Eye (tissue), 1 donor: Measurements from ENCODE around the gene TKFC.
A peak's percentile ranks its signal among the peaks of the same experiment; 100 is the strongest.

Experiments used
- DNase-seq: peaks from one replicate; pipeline ENCODE4 v3.0.0-alpha.2; 2015

TKFC gene

GRCh38 chr11:61345954-61346843, 13.2 kb downstream of the TKFC start:
- no peak for DNase-seq

DNA sequence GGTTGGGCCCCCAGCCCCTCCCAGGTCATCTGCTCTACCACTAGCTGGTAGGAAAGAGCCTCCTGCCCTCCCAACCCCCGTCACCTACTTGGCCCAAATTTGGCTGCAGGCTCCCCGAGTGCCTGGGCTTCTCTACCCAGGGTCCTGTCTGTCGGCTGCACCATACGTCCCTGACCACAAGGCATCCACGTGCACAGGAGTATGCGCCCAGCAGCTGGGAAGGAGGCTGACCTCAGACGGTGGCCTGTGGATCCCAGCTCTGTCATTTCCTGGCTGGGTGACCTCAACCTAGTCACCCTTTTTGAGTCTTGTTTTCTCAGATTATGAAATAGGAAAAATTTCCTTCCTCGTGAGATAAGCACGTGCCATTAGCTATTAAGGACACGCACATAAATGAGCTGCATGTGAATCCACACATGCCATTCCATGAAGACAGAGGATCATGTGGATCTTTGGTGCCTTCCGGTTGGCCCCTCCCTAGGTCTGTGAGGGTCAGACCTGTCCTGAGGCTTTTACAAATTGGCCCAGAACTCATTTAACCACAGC, 15.0 kb downstream of the TKFC start:
- DNase-seq: no peak

DNA sequence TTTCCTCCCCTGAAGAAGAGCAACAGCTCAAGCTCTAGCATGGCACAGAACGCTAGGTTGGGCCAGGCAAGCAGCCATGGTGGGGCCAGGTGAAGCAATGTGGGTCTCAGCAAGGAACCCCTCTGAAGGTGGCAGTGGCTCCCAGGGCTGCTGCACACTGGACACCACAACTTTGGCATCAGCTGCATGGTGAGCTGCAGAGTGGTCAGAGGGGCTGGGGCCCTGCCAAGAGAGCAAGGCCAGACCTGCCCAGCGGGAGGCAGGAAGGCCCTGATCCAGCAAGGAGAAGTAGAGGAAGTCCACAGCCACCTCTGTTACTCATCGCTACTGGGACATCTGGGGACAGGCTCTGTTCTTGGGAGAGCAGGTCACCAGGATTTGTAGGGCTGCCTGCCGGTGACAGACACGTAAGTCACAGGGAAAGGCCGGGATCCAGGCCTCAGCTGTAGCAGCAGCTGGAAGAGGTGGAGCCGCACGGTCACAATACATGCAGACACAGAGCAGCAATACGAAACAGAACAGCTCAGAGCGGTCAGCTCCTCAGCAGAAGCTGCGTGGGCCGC, 16.2 kb downstream of the TKFC start:
- DNase-seq: no peak

DNA sequence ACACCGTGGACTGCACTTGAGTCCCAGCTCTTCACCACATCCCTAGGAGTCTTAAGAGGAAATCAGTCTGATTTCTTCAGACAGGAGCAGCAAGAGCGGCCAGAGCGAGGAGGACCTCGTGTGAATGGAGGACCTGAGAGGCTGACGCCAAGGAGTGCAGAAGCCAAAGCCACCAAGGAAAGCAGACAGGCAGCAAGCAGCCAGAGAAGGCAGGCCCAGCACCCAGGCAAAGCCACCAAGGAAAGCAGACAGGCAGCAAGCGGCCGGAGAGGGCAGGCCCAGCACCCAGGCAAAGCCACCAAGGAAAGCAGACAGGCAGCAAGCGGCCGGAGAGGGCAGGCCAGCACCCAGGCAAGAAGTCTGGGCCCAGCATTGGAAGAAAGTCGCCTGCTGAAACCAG, 16.9 kb downstream of the TKFC start:
- no peak for DNase-seq

- no peak for DNase-seq
Measured at GRCh38 chr11:61350336-61350735, 17.3 kb downstream of the TKFC start.

- DNase-seq: no peak
Measured at GRCh38 chr11:61350803-61351202, 17.8 kb downstream of the TKFC start.

DNA sequence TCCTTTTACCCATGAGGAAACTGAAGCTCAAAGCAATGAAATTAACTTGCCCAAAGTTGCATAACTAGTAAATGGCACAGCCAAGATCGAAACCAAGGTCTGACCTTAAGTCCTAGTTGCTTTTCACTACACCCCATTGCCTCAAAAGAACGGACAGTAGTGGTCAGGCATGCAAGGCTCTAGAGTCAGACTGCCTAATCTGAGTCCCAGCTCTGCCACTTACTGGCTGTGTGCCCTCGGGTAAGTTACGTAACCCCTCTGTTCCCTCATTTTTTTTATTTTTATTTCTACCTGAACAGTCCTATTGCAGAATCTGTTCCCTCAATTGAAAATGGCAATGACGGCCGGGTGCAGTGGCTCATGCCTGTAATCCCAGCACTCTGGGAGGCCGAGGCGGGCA, 19.0 kb downstream of the TKFC start:
- DNase-seq: no peak

DNA sequence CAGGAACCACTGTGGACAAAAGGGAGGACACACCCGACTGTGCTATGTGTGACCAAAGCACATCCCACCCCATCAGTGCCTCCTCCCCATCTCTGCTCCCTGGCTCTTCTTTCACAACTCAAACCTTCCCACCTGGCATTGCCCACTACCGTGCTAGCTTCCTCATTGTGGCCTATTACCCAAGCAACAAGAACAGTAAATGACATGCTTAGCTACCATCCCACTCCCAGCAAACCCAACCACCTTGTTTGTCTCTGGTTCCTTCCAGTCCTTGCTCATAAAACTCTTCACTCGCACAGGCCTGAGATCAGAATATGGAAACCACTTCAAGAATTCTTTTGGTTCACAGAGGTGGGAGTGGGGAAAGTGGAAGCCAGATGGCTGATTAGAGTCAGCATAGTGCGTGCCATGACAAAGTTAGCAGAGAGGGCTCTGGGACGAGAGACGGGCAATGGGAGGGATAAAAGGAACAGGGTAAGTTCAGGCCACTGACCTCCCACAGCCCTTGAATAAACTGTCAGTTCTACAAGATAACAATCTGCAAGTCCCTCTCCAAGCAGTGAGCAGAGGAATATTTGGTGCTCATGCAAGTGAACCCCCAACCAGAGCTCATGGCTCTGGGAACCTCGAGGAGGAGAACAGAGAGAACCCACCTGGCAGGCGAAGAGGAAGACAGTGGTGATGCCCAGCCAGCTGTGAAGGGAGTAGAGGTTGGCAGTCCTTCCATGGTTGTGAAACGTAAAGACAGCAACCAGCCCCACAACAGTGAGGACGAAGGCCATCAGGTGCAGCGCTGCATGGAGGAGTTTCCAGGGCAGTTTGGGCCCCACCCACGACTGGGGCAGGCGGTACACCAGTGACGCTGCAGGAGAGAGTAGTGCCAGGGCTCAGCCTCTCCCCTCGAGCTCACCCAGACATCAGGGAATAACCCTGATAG, 20.4 kb downstream of the TKFC start:
- DNase-seq: no peak

DNA sequence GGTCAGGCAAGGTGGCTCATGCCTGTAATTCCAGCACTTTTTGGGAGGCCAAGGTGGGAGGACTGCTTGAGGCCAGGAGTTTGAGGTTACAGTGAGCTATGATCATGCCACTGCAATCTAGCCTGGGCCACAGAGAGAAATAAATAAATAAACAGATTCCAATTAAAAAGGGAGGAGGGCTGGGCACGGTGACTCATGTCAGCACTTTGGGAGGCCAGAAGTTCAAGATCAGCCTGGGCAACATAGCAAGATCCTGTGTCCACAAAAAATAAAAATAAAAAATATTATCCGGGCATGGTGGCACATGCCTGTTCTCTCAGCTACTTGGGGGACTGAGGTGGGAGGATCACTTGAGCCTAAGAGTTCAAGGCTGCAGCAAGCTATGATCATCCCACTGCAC, 21.2 kb downstream of the TKFC start:
- no peak for DNase-seq

GRCh38 chr11:61356706-61357105, 23.7 kb downstream of the TKFC start:
- no peak for DNase-seq

GRCh38 chr11:61357233-61357893, 24.3 kb downstream of the TKFC start:
- no peak for DNase-seq

DNA sequence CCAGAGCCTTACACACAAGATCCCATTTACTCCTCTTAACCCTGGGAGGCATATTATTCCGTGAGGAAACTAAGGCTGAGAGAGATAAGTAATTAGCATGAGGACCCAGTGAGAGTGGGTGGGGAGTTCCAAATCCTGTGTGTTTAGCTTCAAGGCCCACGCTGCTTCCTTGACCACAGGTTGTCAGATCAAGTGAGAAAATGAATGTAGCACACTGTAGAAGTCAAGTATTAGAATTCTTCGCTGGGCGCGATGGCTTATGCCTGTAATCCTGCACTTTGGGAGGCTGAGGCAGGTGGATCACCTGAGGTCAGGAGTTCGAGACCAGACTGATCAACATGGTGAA, 24.8 kb downstream of the TKFC start:
- no peak for DNase-seq

- DNase-seq: no peak
Measured at GRCh38 chr11:61358566-61358965, 25.5 kb downstream of the TKFC start.

DNA sequence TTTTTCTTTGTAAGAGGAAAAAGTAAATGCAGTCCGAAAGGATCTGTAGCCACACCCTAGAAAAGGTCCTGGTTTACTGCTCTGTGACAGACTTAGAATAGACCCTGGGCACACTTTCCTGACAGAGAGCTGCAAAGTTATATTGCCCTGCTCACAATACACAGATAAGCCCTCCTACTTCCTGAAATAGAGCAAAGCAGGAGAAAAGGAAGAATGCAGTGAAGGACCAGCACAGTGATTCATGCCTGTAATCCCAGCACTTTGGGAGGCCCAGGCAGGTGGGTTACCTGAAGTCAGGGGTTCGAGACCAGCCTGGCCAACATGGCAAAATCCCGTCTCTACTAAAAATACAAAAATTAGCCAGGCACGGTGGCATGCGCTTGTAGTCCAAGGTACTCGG, 26.5 kb downstream of the TKFC start:
- DNase-seq: no peak

DNA sequence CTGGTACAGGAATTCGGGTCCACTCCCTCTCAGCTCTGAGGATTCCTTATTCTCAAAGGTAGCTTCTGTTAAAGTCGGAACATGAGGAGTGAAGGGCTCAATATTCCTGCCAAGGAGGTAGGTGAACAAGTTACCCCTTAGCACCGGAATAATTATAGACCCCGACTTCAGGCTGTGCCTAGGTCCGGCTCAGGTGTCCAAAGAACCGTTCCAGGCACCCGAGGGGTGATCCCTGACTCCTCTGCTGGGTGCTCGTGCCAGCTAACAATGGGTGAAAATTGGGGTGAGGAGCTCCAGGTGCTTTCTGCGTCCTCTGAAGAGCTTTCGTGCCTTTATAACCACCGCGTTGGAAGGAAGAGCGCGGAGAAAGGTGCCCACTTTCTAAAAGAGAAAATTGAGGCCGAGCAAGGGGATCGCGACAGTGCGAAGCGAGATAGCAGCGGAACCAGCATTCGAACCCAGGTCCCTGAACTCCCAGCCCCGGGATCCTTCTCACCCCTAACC, 28.3 kb downstream of the TKFC start:
- no peak for DNase-seq

DNA sequence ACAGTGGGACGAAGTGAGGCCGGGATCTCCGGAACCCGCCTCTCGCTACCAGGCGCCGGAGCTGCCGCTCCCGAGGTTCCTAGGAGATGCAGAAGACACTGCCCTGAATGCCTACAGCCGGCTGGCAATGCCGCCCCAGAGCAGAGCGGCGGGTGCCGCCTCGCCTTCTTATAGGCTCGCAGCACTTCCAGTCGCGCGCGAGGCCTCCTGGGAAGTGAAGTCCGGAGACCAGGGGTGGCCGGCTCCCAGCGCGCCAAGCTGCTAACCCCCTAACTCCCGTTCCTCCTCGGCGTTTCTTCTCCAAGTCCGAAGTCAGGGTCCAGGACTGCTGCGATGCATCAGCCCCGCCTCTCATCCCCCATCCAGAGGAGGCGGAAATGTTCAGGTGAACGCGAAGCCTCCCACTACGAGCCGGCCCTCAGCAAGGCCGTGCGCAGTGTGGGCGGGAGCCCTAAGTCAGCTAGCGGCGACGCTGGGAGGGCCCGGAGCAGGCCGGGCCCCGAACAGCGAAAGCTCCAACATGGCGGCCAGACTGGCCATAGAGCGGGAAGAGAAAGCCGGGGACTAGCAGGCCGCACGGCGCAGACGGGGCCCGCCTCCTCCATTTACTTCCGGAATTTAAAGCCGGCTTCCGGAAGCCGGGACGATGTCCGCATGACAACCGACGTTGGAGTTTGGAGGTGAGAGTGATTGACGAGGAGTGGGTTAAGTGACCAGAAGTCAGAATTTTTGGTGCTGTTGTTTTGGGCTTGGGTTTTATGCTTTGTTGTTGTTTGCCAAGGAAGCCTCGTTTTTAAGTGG, 28.9 kb downstream of the TKFC start, which contains the start of the genes CYB561A3 and TMEM138:
Gene CYB561A3, minus strand, starts transcription at position 142 of the 801 bp plus-strand sequence. CDS start 5,169 bp downstream, outside the sequence.
Gene TMEM138, plus strand, starts transcription at position 634 of the 801 bp plus-strand sequence. CDS start 2,017 bp downstream, outside the sequence.
- peak; percentile 97 for DNase-seq

GRCh38 chr11:61362542-61362875, 29.5 kb downstream of the TKFC start:
- DNase-seq: no peak

- no peak for DNase-seq
Measured at GRCh38 chr11:61364012-61364675, 31.1 kb downstream of the TKFC start.

DNA sequence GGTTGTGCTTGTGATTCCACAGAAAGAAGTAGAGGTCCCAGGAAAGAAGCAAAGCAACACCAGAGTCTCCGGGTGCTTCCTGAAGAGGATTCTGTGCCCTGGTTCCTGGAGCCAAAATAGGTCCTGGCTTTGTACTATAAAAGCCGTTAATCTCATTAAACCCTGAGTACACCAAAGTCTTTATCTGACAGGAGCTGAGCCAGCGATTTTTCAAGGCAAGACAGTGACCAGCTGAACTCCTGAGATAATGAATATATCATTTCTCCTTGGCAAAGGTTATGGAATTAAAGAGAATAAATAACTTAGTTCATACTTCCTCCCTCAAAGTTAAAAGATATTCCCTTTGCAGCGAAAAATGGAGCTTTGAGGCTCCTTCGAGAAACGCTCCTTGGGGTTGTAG, 34.4 kb downstream of the TKFC start:
- DNase-seq: no peak

DNA sequence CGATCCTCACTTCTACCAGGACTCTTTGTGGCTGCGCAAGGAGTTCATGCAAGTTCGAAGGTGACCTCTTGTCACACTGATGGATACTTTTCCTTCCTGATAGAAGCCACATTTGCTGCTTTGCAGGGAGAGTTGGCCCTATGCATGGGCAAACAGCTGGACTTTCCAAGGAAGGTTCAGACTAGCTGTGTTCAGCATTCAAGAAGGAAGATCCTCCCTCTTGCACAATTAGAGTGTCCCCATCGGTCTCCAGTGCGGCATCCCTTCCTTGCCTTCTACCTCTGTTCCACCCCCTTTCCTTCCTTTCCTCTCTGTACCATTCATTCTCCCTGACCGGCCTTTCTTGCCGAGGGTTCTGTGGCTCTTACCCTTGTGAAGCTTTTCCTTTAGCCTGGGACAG, 35.6 kb downstream of the TKFC start:
- no peak for DNase-seq
